ENCODE data around the gene CYP21A2.
A peak's percentile ranks its signal among the peaks of the same experiment; 100 is the strongest.

The CYP21A2 gene

GRCh38 chr6:32082478-32082877, 44.3 kb downstream of the CYP21A2 start:
- DNase-seq (ENCODE audit: low read depth) = no peak
- no peak overlapping the region for H3K4me3 ChIP-seq (ENCODE audit: control insufficient read depth, low read depth, low read length)
- TF ChIP-seq, protein P1, sequence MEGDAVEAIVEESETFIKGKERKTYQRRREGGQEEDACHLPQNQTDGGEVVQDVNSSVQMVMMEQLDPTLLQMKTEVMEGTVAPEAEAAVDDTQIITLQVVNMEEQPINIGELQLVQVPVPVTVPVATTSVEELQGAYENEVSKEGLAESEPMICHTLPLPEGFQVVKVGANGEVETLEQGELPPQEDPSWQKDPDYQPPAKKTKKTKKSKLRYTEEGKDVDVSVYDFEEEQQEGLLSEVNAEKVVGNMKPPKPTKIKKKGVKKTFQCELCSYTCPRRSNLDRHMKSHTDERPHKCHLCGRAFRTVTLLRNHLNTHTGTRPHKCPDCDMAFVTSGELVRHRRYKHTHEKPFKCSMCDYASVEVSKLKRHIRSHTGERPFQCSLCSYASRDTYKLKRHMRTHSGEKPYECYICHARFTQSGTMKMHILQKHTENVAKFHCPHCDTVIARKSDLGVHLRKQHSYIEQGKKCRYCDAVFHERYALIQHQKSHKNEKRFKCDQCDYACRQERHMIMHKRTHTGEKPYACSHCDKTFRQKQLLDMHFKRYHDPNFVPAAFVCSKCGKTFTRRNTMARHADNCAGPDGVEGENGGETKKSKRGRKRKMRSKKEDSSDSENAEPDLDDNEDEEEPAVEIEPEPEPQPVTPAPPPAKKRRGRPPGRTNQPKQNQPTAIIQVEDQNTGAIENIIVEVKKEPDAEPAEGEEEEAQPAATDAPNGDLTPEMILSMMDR (conservative IDR thresholded peaks at IDR 0.05; ENCODE audit: control insufficient read depth, insufficient read depth, low read depth, low read length) = no peak

DNA sequence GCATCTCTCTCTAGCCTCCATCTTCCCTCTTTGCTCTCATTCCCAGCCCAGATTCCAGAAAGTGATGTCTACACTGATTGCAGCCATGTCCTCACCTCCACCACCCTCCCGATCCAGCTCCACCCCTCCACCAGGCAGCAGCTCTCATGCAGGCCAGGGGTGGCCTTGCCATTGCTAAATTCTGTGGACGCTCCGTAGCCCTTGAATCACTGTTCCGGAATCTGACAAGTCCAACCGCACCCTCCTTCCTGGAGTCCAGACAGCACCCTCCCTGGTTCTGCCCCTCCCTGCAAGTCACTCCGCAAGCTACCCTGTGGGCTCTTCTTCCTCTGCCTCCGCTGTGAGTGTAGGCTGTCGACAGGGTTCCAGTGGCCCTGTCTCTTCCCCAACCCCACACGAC, 44.7 kb downstream of the CYP21A2 start:
- TF ChIP-seq, protein P1 (conservative IDR thresholded peaks at IDR 0.05; ENCODE audit: control insufficient read depth, insufficient read depth, low read depth, low read length) = no peak
- H3K4me3 ChIP-seq (ENCODE audit: control insufficient read depth, low read depth, low read length) = no peak overlapping the region
- peak; percentile 94 for DNase-seq (ENCODE audit: low read depth)

DNA sequence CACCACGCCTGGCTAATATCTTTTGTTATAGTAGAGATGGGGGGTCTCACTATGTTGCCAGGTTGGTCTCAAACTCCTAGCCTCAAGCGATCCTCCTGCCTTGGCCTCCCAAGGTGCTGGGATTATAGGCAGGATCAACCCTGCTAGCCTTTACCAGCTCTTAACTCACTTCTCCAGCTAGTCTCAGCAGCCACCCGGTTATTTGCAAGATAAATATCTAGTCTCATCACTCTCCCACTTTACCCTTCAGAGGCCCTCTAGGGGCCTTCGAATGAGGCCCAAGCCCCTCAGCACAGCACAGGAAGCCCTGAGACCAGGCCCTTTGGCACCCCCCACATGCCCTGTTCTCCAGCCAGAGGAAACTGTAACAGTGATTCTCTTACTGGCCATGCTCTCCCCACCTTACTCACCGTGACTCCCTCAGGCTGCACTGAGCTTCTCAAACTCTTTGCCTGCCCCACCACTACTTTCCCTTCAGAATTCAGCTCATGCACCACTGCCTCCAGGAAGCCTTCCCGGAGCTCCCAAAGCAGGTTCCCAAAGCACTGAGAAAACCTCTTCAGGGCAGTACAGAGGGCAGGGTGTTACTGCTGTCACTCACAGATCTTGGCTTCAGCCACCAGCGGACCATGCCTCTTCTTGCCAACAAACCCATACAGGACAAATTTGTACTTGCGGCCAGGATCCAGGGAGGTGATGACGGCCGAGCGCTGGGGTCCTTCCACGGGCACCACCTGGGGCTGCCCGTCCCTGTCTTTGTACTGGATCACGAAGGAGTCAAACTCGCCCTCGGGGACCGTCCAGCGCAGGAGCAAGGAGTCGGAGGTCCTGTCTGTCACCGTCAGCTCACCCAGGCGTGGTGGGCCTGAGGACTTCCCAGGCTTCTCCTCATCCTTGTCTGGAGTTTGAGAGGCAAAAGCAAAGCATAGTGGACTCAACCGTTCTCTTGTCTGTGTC, 45.9 kb downstream of the CYP21A2 start:
- no peak overlapping the region for H3K4me3 ChIP-seq (ENCODE audit: control insufficient read depth, low read depth, low read length)
- DNase-seq (ENCODE audit: low read depth) = no peak
- TF ChIP-seq, protein P1 (conservative IDR thresholded peaks at IDR 0.05; ENCODE audit: control insufficient read depth, insufficient read depth, low read depth, low read length) = no peak

- DNase-seq (ENCODE audit: low read depth) = no peak
- TF ChIP-seq, protein P1 (conservative IDR thresholded peaks at IDR 0.05; ENCODE audit: control insufficient read depth, insufficient read depth, low read depth, low read length) = no peak
- no peak overlapping the region for H3K4me3 ChIP-seq (ENCODE audit: control insufficient read depth, low read depth, low read length)
These were observed 46.6 kb downstream of the CYP21A2 start for GRCh38 chr6:32084780-32085179.

- TF ChIP-seq, protein P1 (conservative IDR thresholded peaks at IDR 0.05; ENCODE audit: control insufficient read depth, insufficient read depth, low read depth, low read length) = no peak
- H3K4me3 ChIP-seq (ENCODE audit: control insufficient read depth, low read depth, low read length) = no peak overlapping the region
- DNase-seq (ENCODE audit: low read depth) = no peak
These were observed 47.7 kb downstream of the CYP21A2 start for GRCh38 chr6:32085759-32086459.

- peak; percentile 92 for DNase-seq (ENCODE audit: low read depth)
- TF ChIP-seq, protein P1 (conservative IDR thresholded peaks at IDR 0.05; ENCODE audit: control insufficient read depth, insufficient read depth, low read depth, low read length) = no peak
- no peak overlapping the region for H3K4me3 ChIP-seq (ENCODE audit: control insufficient read depth, low read depth, low read length)
These were observed 48.7 kb downstream of the CYP21A2 start for GRCh38 chr6:32086661-32087573.

Measured in fibroblast of mammary gland (primary cell).